ENCODE results near the gene CADM2.

- TF ChIP-seq CTCF (IDR thresholded peaks at IDR 0.05) (no peak), POLR2A (IDR thresholded peaks at IDR 0.05) (no peak)
These were observed 12.5 kb upstream of the CADM2 start for GRCh38 chr3:84946240-84946639.
